ENCODE results near the gene DLEC1.

The DLEC1 gene

GRCh38 chr3:38018296-38019266 is 20.4 kb upstream of the DLEC1 start:
- no peak overlapping the region for H3K4me3 ChIP-seq (ENCODE audit: control insufficient read depth, low read depth, low read length)
- DNase-seq (ENCODE audit: low read depth) = no peak
- TF ChIP-seq CTCF (IDR thresholded peaks at IDR 0.05; ENCODE audit: control insufficient read depth, insufficient read depth, low read depth, low read length, missing control alignments) = no peak

GRCh38 chr3:38019658-38020341 is 19.2 kb upstream of the DLEC1 start:
- H3K4me3 ChIP-seq (ENCODE audit: control insufficient read depth, low read depth, low read length) = no peak overlapping the region
- TF ChIP-seq CTCF (IDR thresholded peaks at IDR 0.05; ENCODE audit: control insufficient read depth, insufficient read depth, low read depth, low read length, missing control alignments) = no peak
- no peak for DNase-seq (ENCODE audit: low read depth)

GRCh38 chr3:38020342-38020726 is 18.7 kb upstream of the DLEC1 start:
- no peak for TF ChIP-seq CTCF (IDR thresholded peaks at IDR 0.05; ENCODE audit: control insufficient read depth, insufficient read depth, low read depth, low read length, missing control alignments)
- no peak for DNase-seq (ENCODE audit: low read depth)
- H3K4me3 ChIP-seq (ENCODE audit: control insufficient read depth, low read depth, low read length) = no peak overlapping the region

- DNase-seq (ENCODE audit: low read depth) = no peak
- TF ChIP-seq CTCF (IDR thresholded peaks at IDR 0.05; ENCODE audit: control insufficient read depth, insufficient read depth, low read depth, low read length, missing control alignments) = no peak
- no peak overlapping the region for H3K4me3 ChIP-seq (ENCODE audit: control insufficient read depth, low read depth, low read length)
Observed at GRCh38 chr3:38021196-38021595, 17.8 kb upstream of the DLEC1 start.

- no peak for TF ChIP-seq CTCF (IDR thresholded peaks at IDR 0.05; ENCODE audit: control insufficient read depth, insufficient read depth, low read depth, low read length, missing control alignments)
- no peak overlapping the region for H3K4me3 ChIP-seq (ENCODE audit: control insufficient read depth, low read depth, low read length)
- no peak for DNase-seq (ENCODE audit: low read depth)
Observed at GRCh38 chr3:38022301-38022700, 16.7 kb upstream of the DLEC1 start.

- no peak for DNase-seq (ENCODE audit: low read depth)
- TF ChIP-seq CTCF (IDR thresholded peaks at IDR 0.05; ENCODE audit: control insufficient read depth, insufficient read depth, low read depth, low read length, missing control alignments) = no peak
- no peak overlapping the region for H3K4me3 ChIP-seq (ENCODE audit: control insufficient read depth, low read depth, low read length)
Observed at GRCh38 chr3:38022896-38023709, 15.9 kb upstream of the DLEC1 start.

All from AG09309 (cell line).